Panc1 (cell line): ENCODE data around the gene ZC3H18. TPM values are rescaled to one million over a fixed set of nuclear protein-coding genes. Genes with fewer than 3 reads are reported as not detected.
"Not testable (repeated sequence)": the region's sequence is repeated elsewhere in the genome, so short reads cannot be mapped to it uniquely, and the experiment has no call there.

Experiments
- ATAC-seq: fragments of 200-7000 bp; cut with Tn5 transposase; 2 replicates; pipeline ENCODE4 v1.9.1; 2020; ENCODE audit warnings: mild to moderate bottlenecking, moderate library complexity
- BruUV-seq: library from RNA; stranded (reverse); fragments of 400-500 nt; replicated peaks from 2 replicates; lab custom pipeline; 2021; lab: Mats Ljungman, UMichigan
- CTCF ChIA-PET: fragments of 300-600 bp; sonication (Branson Sonifier 250); formaldehyde crosslinking; loops from one replicate; lab custom pipeline; 2022; ENCODE audit warnings: antibody characterized with exemption; lab: Charles Lee
- POLR2A ChIA-PET: fragments of 300-600 bp; sonication (Branson Sonifier 250); formaldehyde crosslinking; loops from one replicate; lab custom pipeline; 2022; ENCODE audit warnings: antibody characterized with exemption; lab: Charles Lee
- DNase-seq: peaks from one replicate; pipeline ENCODE4 v3.0.0-alpha.2; 2010; ENCODE audit warnings: low read depth, low spot score
- H3K27ac ChIP-seq: 2 replicates; pipeline ENCODE4 v1.5.1; 2011; ENCODE audit warnings: mild to moderate bottlenecking, low read length, inconsistent platforms
- H3K27me3 ChIP-seq: fragments of 200-500 bp; sonication (Bioruptor generic); 2 replicates; pipeline ENCODE4 v1.6.0; 2014; ENCODE audit warnings: low read length, inconsistent platforms; ENCODE audit not compliant: control insufficient read depth, insufficient read depth
- H3K36me3 ChIP-seq: fragments of 200-500 bp; sonication (Bioruptor generic); 2 replicates; pipeline ENCODE4 v1.5.1; 2014; ENCODE audit warnings: inconsistent platforms, mild to moderate bottlenecking, low read length, moderate library complexity; ENCODE audit not compliant: control insufficient read depth, insufficient read depth
- H3K4me1 ChIP-seq: 2 replicates; pipeline ENCODE4 v1.5.1; 2011; ENCODE audit warnings: inconsistent platforms, mild to moderate bottlenecking, low read length, moderate library complexity; ENCODE audit not compliant: control insufficient read depth, insufficient read depth
- H3K4me3 ChIP-seq, 2 experiments: 2 replicates each; pipeline ENCODE4 v1.5.1; 2011 to 2012; ENCODE audit warnings: low read depth in 2 of 2, low read length in 2 of 2, mild to moderate bottlenecking in 2 of 2, inconsistent platforms in 1 of 2, moderate library complexity in 1 of 2
- H3K9me3 ChIP-seq: fragments of 200-500 bp; sonication (Bioruptor generic); 2 replicates; pipeline ENCODE4 v1.5.1; 2014; ENCODE audit warnings: low read depth, mild to moderate bottlenecking, inconsistent platforms, low read length, moderate library complexity; ENCODE audit not compliant: control insufficient read depth, insufficient read depth
- CTCF ChIP-seq: fragments of 450-650 bp; IDR thresholded peaks from 2 replicates; pipeline ENCODE4 v1.5.1; 2017; ENCODE audit warnings: mild to moderate bottlenecking
- POLR2AphosphoS5 ChIP-seq: IDR thresholded peaks from 2 replicates; pipeline ENCODE4 v1.6.1; 2012; ENCODE audit warnings: mild to moderate bottlenecking, low read depth, low read length, moderate library complexity
- SIN3A ChIP-seq: IDR thresholded peaks from 2 replicates; pipeline ENCODE4 v1.6.1; 2012; ENCODE audit warnings: low read depth, mild to moderate bottlenecking, low read length, moderate library complexity, borderline replicate concordance; ENCODE audit not compliant: insufficient read depth
- TCF7L2 ChIP-seq: IDR thresholded peaks from 2 replicates; pipeline ENCODE4 v1.6.1; 2011; ENCODE audit warnings: mild to moderate bottlenecking, low read depth, low read length, inconsistent platforms
- in situ Hi-C: cut with HindIII; loops from 2 replicates; pipeline ENCODE4 v1.10.0; 2016; ENCODE audit warnings: low sequenced_read_pairs, low pct_unique_long_range_greater_than_20kb
- intact Hi-C: fragments of 100-400 bp; cut with micrococcal nuclease; formaldehyde crosslinking; loops from one replicate; pipeline ENCODE4 v1.10.0; 2022; ENCODE audit not compliant: unreplicated experiment
- total RNA-seq: library from RNA; stranded (reverse); gene quantifications from one replicate; pipeline ENCODE4 v1.2.1, GENCODE V29; 2021; ENCODE audit not compliant: unreplicated experiment
- TF ChIP-seq, protein P1 (sequence below), 2 experiments: IDR thresholded peaks; 2 replicates each; pipeline ENCODE4 v1.6.1; 2011 to 2012; ENCODE audit warnings: low read depth in 2 of 2, control low read depth in 1 of 2, low read length in 1 of 2, mild to moderate bottlenecking in 1 of 2, moderate library complexity in 1 of 2; ENCODE audit not compliant: insufficient read depth in 1 of 2

Gene ZC3H18
- total RNA-seq, 1 experiment from 2014 or later = 45.9 TPM

GRCh38 chr16:88665148-88665547 lies 94.9 kb downstream of the ZC3H18 start:
- no TSS peak for BruUV-seq
- H3K9me3 ChIP-seq = no peaks in the 10 kb centered on the region
- DNase-seq (no peak), ATAC-seq (no peak)
- no peak for TF ChIP-seq TCF7L2
- no peak for TF ChIP-seq SIN3A
- TF ChIP-seq POLR2AphosphoS5 = no peak
- H3K27ac ChIP-seq = no peak overlapping the region
- ChIA-PET CTCF (interaction anchor here (0.7 kb wide), 1 partner anchor 9 kb away, joined by 13 read pairs; no protein-coding TSS in a partner anchor), POLR2A (no interaction called here)
- H3K36me3 ChIP-seq = no peaks in the 10 kb centered on the region; the same call in 1 of the 2 replicates
- no peak overlapping the region for H3K4me3 ChIP-seq
- H3K27me3 ChIP-seq = no peaks in the 10 kb centered on the region
- intact Hi-C loops (no loop called here), in situ Hi-C loops (no loop called here)
- peaks cover 5% of the 10 kb centered on the region; the same call in 1 of the 2 replicates for H3K4me1 ChIP-seq

GRCh38 chr16:88665570-88665969 lies 95.4 kb downstream of the ZC3H18 start:
- no peak for ATAC-seq
- Histone ChIP-seq H3K4me1 (peaks cover 5% of the 10 kb centered on the region; the same call in 1 of the 2 replicates), H3K4me3 (no peak overlapping the region), H3K27me3 (no peaks in the 10 kb centered on the region), H3K36me3 (no peaks in the 10 kb centered on the region; the same call in 1 of the 2 replicates), H3K27ac (no peak overlapping the region), H3K9me3 (no peaks in the 10 kb centered on the region)
- no peak for DNase-seq
- BruUV-seq = no TSS peak
- intact Hi-C loops (no loop called here), in situ Hi-C loops (no loop called here)
- TF ChIP-seq SIN3A (no peak), CTCF (no peak), POLR2AphosphoS5 (no peak), TCF7L2 (no peak)
- TF ChIP-seq, protein P1, sequence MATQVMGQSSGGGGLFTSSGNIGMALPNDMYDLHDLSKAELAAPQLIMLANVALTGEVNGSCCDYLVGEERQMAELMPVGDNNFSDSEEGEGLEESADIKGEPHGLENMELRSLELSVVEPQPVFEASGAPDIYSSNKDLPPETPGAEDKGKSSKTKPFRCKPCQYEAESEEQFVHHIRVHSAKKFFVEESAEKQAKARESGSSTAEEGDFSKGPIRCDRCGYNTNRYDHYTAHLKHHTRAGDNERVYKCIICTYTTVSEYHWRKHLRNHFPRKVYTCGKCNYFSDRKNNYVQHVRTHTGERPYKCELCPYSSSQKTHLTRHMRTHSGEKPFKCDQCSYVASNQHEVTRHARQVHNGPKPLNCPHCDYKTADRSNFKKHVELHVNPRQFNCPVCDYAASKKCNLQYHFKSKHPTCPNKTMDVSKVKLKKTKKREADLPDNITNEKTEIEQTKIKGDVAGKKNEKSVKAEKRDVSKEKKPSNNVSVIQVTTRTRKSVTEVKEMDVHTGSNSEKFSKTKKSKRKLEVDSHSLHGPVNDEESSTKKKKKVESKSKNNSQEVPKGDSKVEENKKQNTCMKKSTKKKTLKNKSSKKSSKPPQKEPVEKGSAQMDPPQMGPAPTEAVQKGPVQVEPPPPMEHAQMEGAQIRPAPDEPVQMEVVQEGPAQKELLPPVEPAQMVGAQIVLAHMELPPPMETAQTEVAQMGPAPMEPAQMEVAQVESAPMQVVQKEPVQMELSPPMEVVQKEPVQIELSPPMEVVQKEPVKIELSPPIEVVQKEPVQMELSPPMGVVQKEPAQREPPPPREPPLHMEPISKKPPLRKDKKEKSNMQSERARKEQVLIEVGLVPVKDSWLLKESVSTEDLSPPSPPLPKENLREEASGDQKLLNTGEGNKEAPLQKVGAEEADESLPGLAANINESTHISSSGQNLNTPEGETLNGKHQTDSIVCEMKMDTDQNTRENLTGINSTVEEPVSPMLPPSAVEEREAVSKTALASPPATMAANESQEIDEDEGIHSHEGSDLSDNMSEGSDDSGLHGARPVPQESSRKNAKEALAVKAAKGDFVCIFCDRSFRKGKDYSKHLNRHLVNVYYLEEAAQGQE (IDR thresholded peaks at IDR 0.05; ENCODE audit: insufficient read depth in 1 of 2, low read depth in 2 of 2, low read length in 1 of 2) = no peak
- CTCF ChIA-PET = interaction anchor here (0.5 kb wide), 1 partner anchor 14 kb away, joined by 3 read pairs; no protein-coding TSS in a partner anchor
- POLR2A ChIA-PET = no interaction called here

GRCh38 chr16:88667461-88667860 lies 97.3 kb downstream of the ZC3H18 start:
- intact Hi-C loops (no loop called here), in situ Hi-C loops (no loop called here)
- TF ChIP-seq, protein P1 (IDR thresholded peaks at IDR 0.05; ENCODE audit: insufficient read depth in 1 of 2, low read depth in 2 of 2, low read length in 1 of 2) = no peak
- TF ChIP-seq SIN3A = no peak
- TF ChIP-seq TCF7L2 = no peak
- no peak for DNase-seq
- no TSS peak for BruUV-seq
- H3K4me3 ChIP-seq = no peak overlapping the region
- H3K36me3 ChIP-seq = no peaks in the 10 kb centered on the region; the same call in 1 of the 2 replicates
- ATAC-seq = no peak
- ChIA-PET CTCF (no interaction called here), POLR2A (no interaction called here)
- H3K4me1 ChIP-seq = no peaks in the 10 kb centered on the region
- H3K9me3 ChIP-seq = no peaks in the 10 kb centered on the region
- no peaks in the 10 kb centered on the region for H3K27me3 ChIP-seq
- no peak overlapping the region for H3K27ac ChIP-seq

DNA sequence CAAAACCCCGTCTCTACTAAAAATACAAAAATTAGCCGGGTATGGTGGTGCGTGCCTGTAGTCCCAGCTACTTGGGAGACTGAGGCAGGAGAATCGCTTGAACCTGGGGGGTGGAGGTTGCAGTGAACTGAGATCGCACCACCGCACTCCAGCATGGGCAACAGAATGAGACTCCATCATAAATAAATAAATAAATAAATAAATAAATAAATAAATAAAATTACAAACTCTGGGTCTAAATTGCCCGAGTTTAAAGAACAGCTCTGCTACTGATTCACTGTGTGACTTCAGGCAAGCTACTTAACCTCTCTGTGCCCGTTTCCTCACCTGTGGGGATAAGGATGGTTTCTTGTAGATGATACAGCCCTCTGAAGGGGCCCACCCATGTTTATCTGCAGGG lies 99.3 kb downstream of the ZC3H18 start:
- CTCF ChIA-PET, BruUV-seq, H3K4me3 ChIP-seq, POLR2A ChIA-PET, ATAC-seq, DNase-seq, intact Hi-C loops, in situ Hi-C loops, H3K27ac ChIP-seq, H3K36me3 ChIP-seq, H3K27me3 ChIP-seq, H3K9me3 ChIP-seq, H3K4me1 ChIP-seq: not testable (repeated sequence)
